Ascending aorta (tissue), 2 donors: ENCODE results near the gene LAMP5. TPM values are rescaled to one million over a fixed set of nuclear protein-coding genes. Genes with fewer than 3 reads are reported as not detected.

ENCODE experiments used
- DNase-seq, 2 donors: peaks; one replicate each; pipeline ENCODE4 v3.0.0-alpha.2; 2019; ENCODE audit warnings: low spot score in 2 of 2
- H3K27ac ChIP-seq, 2 donors: fragments of 200-600 bp; sonication (generic); one replicate each; pipeline ENCODE4 v1.5.1; 2016 to 2017; ENCODE audit warnings: mild to moderate bottlenecking in 1 of 2
- H3K27me3 ChIP-seq: fragments of 200-600 bp; sonication (generic); one replicate; pipeline ENCODE4 v1.5.1; 2017
- H3K36me3 ChIP-seq, 2 donors: fragments of 200-600 bp; sonication (generic); one replicate each; pipeline ENCODE4 v1.5.1; 2016
- H3K4me1 ChIP-seq, 2 donors: fragments of 200-600 bp; sonication (generic); one replicate each; pipeline ENCODE4 v1.5.1; 2016 to 2017; ENCODE audit warnings: mild to moderate bottlenecking in 1 of 2
- H3K4me3 ChIP-seq, 2 donors: fragments of 200-600 bp; sonication (generic); one replicate each; pipeline ENCODE4 v1.5.1; 2016 to 2017; ENCODE audit warnings: mild to moderate bottlenecking in 1 of 2
- H3K9me3 ChIP-seq, 2 donors: fragments of 200-600 bp; sonication (generic); one replicate each; pipeline ENCODE4 v1.5.1; 2016
- intact Hi-C: fragments of 100-400 bp; cut with DNase I; formaldehyde crosslinking; loops from one replicate; pipeline ENCODE4 v1.15.1; 2023
- total RNA-seq: library from RNA; depleted of rRNA; stranded (reverse); fragments of >200 nt; gene quantifications from one replicate; pipeline ENCODE4 v1.1.0, GENCODE V29; 2016
- TF ChIP-seq, protein P1 (sequence below), 3 experiments: fragments of 200-600 bp in 2 of 3; fragments of 450-650 bp in 1 of 3; sonication (generic) in 2 of 3; IDR thresholded peaks; one replicate each; pipeline ENCODE4 v1.5.1; 2016 to 2019; ENCODE audit warnings: antibody characterized with exemption in 3 of 3, mild to moderate bottlenecking in 1 of 3, moderate library complexity in 1 of 3

Gene LAMP5
- total RNA-seq, 1 donor from 2014 or later = not detected

DNA sequence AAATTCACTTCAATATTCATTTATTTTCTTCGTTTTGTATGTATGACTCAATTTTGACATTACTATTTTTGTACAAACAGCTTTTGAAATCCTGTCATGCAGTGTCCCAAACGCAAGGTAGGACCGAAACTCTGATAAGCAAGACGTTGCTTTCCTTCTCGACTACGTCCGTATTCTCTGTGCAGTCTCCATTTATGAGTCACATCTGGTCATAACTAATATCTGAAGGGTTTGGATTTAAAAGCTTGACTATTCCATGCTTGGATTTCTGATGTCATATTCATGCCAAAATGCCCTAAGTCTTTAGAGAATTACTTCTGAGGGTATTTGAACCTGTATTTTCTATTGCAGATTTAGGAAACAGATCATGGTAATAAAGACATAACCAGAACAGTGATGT, 37.8 kb upstream of the LAMP5 start:
- TF ChIP-seq, protein P1, sequence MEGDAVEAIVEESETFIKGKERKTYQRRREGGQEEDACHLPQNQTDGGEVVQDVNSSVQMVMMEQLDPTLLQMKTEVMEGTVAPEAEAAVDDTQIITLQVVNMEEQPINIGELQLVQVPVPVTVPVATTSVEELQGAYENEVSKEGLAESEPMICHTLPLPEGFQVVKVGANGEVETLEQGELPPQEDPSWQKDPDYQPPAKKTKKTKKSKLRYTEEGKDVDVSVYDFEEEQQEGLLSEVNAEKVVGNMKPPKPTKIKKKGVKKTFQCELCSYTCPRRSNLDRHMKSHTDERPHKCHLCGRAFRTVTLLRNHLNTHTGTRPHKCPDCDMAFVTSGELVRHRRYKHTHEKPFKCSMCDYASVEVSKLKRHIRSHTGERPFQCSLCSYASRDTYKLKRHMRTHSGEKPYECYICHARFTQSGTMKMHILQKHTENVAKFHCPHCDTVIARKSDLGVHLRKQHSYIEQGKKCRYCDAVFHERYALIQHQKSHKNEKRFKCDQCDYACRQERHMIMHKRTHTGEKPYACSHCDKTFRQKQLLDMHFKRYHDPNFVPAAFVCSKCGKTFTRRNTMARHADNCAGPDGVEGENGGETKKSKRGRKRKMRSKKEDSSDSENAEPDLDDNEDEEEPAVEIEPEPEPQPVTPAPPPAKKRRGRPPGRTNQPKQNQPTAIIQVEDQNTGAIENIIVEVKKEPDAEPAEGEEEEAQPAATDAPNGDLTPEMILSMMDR (IDR thresholded peaks at IDR 0.05) = no peak
- no peaks in the 10 kb centered on the region for H3K4me1 ChIP-seq
- H3K9me3 ChIP-seq = no peaks in the 10 kb centered on the region
- H3K36me3 ChIP-seq = no peaks in the 10 kb centered on the region
- H3K4me3 ChIP-seq = no peak overlapping the region
- no peak for DNase-seq
- no peaks in the 10 kb centered on the region for H3K27me3 ChIP-seq
- intact Hi-C loops = no loop called here
- no peak overlapping the region for H3K27ac ChIP-seq

DNA sequence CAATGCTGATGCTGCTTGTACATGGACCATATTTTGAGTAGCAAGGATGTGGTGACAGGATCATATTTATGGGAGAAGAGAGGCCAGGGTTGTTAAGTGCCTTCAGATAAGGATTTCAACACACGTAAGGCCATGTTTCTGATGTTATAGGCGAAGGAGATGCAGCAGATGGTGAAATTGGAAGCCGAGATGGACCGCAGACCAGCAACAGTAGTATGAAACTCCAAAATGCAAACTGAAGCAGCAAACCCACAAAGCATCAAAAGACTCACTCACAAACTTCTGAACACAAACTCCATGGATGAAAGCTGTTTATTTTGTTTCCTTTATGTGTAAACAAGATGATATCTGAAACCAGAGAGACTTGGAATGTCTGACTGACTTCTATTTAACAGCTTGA, 35.6 kb upstream of the LAMP5 start:
- Histone ChIP-seq H3K27ac (no peak overlapping the region), H3K27me3 (no peaks in the 10 kb centered on the region), H3K9me3 (no peaks in the 10 kb centered on the region), H3K4me3 (no peak overlapping the region), H3K36me3 (no peaks in the 10 kb centered on the region), H3K4me1 (no peaks in the 10 kb centered on the region)
- DNase-seq = no peak
- TF ChIP-seq, protein P1 (IDR thresholded peaks at IDR 0.05) = no peak
- intact Hi-C loops = no loop called here

DNA sequence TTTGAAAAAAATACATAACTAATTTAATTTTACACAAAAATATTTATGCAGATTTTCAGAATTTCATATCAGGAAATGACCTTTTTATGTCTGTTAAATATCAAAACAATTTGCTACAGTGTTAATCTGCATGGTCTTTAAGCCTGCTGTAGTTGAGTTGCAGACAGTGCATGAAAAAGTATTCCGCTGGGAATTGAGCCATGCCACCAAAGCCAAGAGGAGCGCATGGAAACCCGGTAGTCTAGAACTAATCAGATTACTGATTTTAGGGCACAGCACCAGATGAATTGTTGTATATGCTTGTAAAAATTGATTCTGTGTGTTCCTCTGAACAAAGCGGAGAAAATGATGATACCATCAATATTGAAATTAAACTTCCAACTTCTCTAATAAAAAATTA, 34.3 kb upstream of the LAMP5 start:
- DNase-seq = no peak
- TF ChIP-seq, protein P1 (IDR thresholded peaks at IDR 0.05) = no peak
- intact Hi-C loops = no loop called here
- H3K4me3 ChIP-seq = no peak overlapping the region
- no peaks in the 10 kb centered on the region for H3K36me3 ChIP-seq
- no peaks in the 10 kb centered on the region for H3K27me3 ChIP-seq
- no peak overlapping the region for H3K27ac ChIP-seq
- no peaks in the 10 kb centered on the region for H3K4me1 ChIP-seq
- H3K9me3 ChIP-seq = no peaks in the 10 kb centered on the region

DNA sequence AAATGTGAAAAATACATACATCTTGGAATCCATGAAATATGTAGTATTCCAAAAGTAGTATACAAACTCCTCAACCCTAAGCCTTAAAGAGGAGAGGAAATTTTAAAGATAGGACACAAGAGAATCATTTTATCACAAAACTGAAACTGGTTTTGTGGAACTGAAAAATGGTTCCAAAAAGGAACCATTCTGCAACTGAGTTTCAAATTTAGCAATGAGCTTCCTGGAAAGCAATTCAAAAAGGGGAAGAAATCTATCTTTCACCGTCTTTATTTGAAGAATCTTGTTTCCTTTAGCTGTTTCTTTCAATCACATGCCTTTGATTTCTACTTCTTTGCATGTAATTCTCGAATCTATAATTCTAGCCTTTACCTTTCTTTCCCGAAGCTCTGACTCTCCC, 32.2 kb upstream of the LAMP5 start:
- Histone ChIP-seq H3K27me3 (no peaks in the 10 kb centered on the region), H3K27ac (no peak overlapping the region), H3K4me3 (no peak overlapping the region), H3K9me3 (no peaks in the 10 kb centered on the region), H3K36me3 (no peaks in the 10 kb centered on the region), H3K4me1 (no peaks in the 10 kb centered on the region)
- DNase-seq = no peak
- TF ChIP-seq, protein P1 (IDR thresholded peaks at IDR 0.05) = no peak
- intact Hi-C loops = no loop called here

DNA sequence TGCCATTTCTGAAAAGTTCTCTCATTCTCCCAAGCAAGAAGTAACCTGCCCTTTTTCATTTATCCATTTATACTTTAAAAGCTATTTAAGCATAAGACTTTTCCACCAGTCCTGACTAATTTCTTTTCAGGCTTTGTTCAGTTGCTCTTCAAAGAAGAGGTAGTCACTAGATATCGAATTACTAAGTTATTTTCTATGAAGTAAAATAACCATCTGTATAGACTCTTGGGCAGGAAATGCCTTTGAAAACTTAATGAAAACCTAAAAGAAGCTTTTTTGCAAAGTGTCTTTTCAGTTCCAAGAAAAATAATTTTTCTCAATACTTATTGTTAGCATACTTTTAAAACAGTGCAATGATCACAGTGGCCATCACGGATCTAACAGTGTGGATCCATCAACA, 31.3 kb upstream of the LAMP5 start:
- intact Hi-C loops = no loop called here
- Histone ChIP-seq H3K9me3 (no peaks in the 10 kb centered on the region), H3K27ac (no peak overlapping the region), H3K36me3 (no peaks in the 10 kb centered on the region), H3K4me3 (no peak overlapping the region), H3K27me3 (no peaks in the 10 kb centered on the region), H3K4me1 (no peaks in the 10 kb centered on the region)
- TF ChIP-seq, protein P1 (IDR thresholded peaks at IDR 0.05) = no peak
- DNase-seq = no peak

DNA sequence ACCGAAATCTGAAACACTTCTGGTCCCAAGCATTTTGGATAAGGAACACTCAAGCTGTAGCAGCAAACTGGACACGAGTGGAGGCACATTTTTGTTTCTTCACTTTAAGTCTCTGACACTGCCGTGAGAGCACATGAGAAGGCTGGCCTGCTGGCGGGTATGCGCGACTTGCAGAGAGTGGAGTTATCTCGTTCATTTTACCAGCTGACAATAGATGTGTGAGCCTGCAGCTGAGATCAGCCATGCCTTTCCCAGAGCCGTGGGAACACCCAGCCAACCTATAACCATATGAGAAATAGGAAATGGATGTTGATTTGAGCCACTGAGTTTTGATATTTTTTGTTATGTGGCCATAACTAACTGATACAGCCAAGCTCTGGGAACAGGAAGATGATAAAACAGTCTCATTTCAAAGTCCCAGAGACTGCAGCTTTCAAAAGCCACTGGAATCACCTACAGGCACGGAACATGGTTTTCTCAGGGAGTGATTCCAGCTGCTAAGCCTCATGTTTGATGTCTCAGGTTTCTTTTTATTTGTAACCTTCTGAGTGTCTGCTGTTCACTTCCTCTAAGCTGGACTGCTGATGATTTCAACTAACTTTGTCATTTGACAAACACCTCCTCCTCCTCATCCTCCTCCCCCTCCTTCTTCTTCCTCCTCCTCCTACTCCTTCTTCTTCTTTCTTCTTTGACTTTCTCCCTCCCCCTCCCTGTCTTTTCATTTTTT, 28.6 kb upstream of the LAMP5 start:
- H3K27ac ChIP-seq = no peak overlapping the region
- intact Hi-C loops = no loop called here
- no peak overlapping the region for H3K4me3 ChIP-seq
- H3K36me3 ChIP-seq = no peaks in the 10 kb centered on the region
- no peak for DNase-seq
- H3K9me3 ChIP-seq = no peaks in the 10 kb centered on the region
- no peaks in the 10 kb centered on the region for H3K27me3 ChIP-seq
- TF ChIP-seq, protein P1 (IDR thresholded peaks at IDR 0.05) = no peak
- H3K4me1 ChIP-seq = no peaks in the 10 kb centered on the region
